Measurements from ENCODE around the gene SRCIN1. TPM values are rescaled to one million over a fixed set of nuclear protein-coding genes. Genes with fewer than 3 reads are reported as not detected.

Gene SRCIN1
- total RNA-seq, 4 donors from 2014 or later = 1.8 to 8.8 (median 5.2) TPM

DNA sequence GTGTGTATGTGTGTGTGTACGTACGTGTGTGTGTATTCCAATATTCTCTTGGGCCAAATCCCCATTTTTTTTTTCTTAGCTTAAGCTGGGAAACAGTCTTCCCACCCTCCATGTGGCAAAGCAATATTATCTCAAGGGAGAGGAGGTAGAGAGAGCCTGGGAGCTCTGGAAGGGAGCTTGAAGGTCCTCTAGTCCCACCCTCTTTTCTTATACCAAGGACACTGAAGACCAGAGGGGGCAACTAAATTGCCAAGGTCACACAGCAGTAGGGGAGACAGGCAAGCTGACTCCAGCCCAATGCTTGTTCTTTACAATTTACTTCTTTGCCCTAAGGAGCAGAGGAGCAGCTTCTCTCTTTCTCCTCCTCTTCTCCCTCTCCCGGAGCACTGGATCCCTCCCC, 6.8 kb downstream of the SRCIN1 start:
- H3K4me3 ChIP-seq = no peak overlapping the region
- TF ChIP-seq POLR2AphosphoS5 (IDR thresholded peaks at IDR 0.05) (no peak), POLR2A (IDR thresholded peaks at IDR 0.05) (no peak)
- intact Hi-C loops (cut with DNase I; ENCODE audit: low total_unique reads) = no loop called here
- in situ Hi-C loops (cut with MboI; ENCODE audit: low pct_ligation_motif_present in 1 of 4, low pct_unique_long_range_greater_than_20kb in 1 of 4, low sequenced_read_pairs in 3 of 4) = no loop called here
- peaks cover 15% of the 10 kb centered on the region for H3K27me3 ChIP-seq
- H3K27ac ChIP-seq = no peak overlapping the region
- no peaks in the 10 kb centered on the region for H3K36me3 ChIP-seq
- H3K9me3 ChIP-seq = no peaks in the 10 kb centered on the region
- DNase-seq = no peak
- WGBS, 2 donors (ENCODE audit: low coverage in 1 of 2) = 63% methylated on average over 3 of the region's 3 CpGs; no CpG with 5 or more reads in 1 of the 2 donors
- H3K4me1 ChIP-seq = peaks cover 7 to 20% (median 13%) of the 10 kb centered on the region in 4 donors

DNA sequence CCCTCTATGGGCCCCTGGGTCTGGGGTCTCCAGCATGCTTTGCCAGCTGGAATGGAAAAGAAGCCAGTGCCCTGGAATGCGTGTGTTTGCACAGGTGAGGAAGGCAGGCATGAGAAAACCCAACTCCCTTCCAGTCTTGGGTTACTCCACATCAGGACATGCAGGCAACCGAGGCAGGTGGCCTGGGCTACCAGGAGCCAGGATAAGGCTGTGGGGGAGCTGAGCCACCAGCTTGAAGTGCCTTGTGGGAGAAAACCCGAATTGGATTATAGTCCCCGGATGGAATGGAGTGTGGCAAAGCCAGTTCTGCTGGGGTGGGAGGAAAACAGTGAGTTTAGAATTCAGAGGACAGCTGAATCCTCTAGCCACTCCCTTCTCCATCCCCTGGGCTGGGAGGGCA, 7.2 kb downstream of the SRCIN1 start:
- intact Hi-C loops (cut with DNase I; ENCODE audit: low total_unique reads) (no loop called here), in situ Hi-C loops (cut with MboI; ENCODE audit: low pct_ligation_motif_present in 1 of 4, low pct_unique_long_range_greater_than_20kb in 1 of 4, low sequenced_read_pairs in 3 of 4) (no loop called here)
- 6% methylated on average over 4 of the region's 4 CpGs; no CpG with 5 or more reads in 1 of the 2 donors for WGBS, 2 donors (ENCODE audit: low coverage in 1 of 2)

DNA sequence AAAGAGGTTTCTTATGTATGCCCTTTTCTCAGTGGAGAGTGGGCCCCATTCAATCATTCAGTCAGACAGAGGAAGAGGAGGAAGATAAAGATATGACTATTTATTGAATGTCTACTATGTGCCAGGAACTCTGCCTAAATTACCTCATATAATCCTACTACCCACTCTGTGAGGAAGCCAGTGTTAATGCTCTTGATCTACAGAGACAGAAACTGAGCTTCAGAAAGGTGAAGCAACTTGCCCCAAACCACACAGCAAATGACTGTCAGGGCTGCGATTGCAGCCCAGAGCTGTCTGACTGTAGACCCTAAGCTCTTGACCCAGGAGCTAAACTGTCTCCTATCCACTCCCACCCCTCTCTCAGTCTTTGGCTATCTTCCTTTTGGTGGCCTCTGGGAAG, 8.4 kb downstream of the SRCIN1 start:
- 92% methylated on average over 1 of the region's 1 CpG; no CpG with 5 or more reads in 1 of the 2 donors for WGBS, 2 donors (ENCODE audit: low coverage in 1 of 2)
- intact Hi-C loops (cut with DNase I; ENCODE audit: low total_unique reads) = no loop called here
- TF ChIP-seq EP300 (IDR thresholded peaks at IDR 0.05; ENCODE audit: low read depth) (no peak), POLR2A (IDR thresholded peaks at IDR 0.05) (no peak), POLR2AphosphoS5 (IDR thresholded peaks at IDR 0.05) (no peak)
- TF ChIP-seq, protein P1, sequence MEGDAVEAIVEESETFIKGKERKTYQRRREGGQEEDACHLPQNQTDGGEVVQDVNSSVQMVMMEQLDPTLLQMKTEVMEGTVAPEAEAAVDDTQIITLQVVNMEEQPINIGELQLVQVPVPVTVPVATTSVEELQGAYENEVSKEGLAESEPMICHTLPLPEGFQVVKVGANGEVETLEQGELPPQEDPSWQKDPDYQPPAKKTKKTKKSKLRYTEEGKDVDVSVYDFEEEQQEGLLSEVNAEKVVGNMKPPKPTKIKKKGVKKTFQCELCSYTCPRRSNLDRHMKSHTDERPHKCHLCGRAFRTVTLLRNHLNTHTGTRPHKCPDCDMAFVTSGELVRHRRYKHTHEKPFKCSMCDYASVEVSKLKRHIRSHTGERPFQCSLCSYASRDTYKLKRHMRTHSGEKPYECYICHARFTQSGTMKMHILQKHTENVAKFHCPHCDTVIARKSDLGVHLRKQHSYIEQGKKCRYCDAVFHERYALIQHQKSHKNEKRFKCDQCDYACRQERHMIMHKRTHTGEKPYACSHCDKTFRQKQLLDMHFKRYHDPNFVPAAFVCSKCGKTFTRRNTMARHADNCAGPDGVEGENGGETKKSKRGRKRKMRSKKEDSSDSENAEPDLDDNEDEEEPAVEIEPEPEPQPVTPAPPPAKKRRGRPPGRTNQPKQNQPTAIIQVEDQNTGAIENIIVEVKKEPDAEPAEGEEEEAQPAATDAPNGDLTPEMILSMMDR (IDR thresholded peaks at IDR 0.05) = no peak
- Histone ChIP-seq H3K4me1 (peaks cover 7 to 15% (median 11%) of the 10 kb centered on the region in 4 donors), H3K9me3 (no peaks in the 10 kb centered on the region), H3K27me3 (peaks cover 25% of the 10 kb centered on the region), H3K36me3 (no peaks in the 10 kb centered on the region), H3K4me3 (no peak overlapping the region), H3K27ac (no peak overlapping the region)
- no peak for DNase-seq
- in situ Hi-C loops (cut with MboI; ENCODE audit: low pct_ligation_motif_present in 1 of 4, low pct_unique_long_range_greater_than_20kb in 1 of 4, low sequenced_read_pairs in 3 of 4) = no loop called here

More for the DNA sequence above, 7.2 kb downstream of the SRCIN1 start:
- TF ChIP-seq EP300 (IDR thresholded peaks at IDR 0.05; ENCODE audit: low read depth) (no peak), POLR2AphosphoS5 (IDR thresholded peaks at IDR 0.05) (no peak), POLR2A (IDR thresholded peaks at IDR 0.05) (no peak)
- TF ChIP-seq, protein P1 (IDR thresholded peaks at IDR 0.05) = no peak
- peaks cover 7 to 20% (median 13%) of the 10 kb centered on the region in 4 donors for H3K4me1 ChIP-seq
- H3K27ac ChIP-seq = no peak overlapping the region
- peak; percentile 63 for DNase-seq
- peaks cover 17% of the 10 kb centered on the region for H3K27me3 ChIP-seq
- no peak overlapping the region for H3K4me3 ChIP-seq
- no peaks in the 10 kb centered on the region for H3K36me3 ChIP-seq
- no peaks in the 10 kb centered on the region for H3K9me3 ChIP-seq

DNA sequence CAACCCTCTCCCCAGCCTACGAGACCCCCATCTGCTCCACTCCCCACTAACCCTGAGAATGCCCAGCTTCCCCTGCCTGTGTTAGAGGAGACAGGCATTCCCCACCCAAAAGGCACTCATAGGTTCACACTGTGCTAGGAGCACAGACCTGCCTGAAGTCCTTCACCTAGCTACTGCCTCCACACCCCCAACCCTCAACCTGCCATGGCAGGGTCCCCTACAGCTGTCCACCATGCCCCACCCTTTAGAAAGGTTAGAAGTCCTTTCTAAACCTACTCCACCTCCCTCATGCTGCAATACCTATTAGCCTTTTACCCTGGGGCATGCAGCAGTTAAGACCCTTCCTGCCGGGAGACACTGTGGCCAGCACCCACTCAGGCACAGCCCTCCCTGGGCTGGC, 9.1 kb downstream of the SRCIN1 start:
- Histone ChIP-seq H3K36me3 (no peaks in the 10 kb centered on the region), H3K4me3 (no peak overlapping the region), H3K9me3 (no peaks in the 10 kb centered on the region), H3K4me1 (peaks cover 0 to 8% (median 4%) of the 10 kb centered on the region in 4 donors), H3K27ac (no peak overlapping the region), H3K27me3 (peaks cover 25% of the 10 kb centered on the region)
- TF ChIP-seq POLR2AphosphoS5 (IDR thresholded peaks at IDR 0.05) = no peak
- TF ChIP-seq POLR2A (IDR thresholded peaks at IDR 0.05) = no peak
- TF ChIP-seq, protein P1 (IDR thresholded peaks at IDR 0.05) = no peak
- TF ChIP-seq EP300 (IDR thresholded peaks at IDR 0.05; ENCODE audit: low read depth) = no peak
- in situ Hi-C loops (cut with MboI; ENCODE audit: low pct_ligation_motif_present in 1 of 4, low pct_unique_long_range_greater_than_20kb in 1 of 4, low sequenced_read_pairs in 3 of 4) (no loop called here), intact Hi-C loops (cut with DNase I; ENCODE audit: low total_unique reads) (no loop called here)
- 33 to 67% methylated on average over 1 to 2 of the region's 2 CpGs for WGBS, 2 donors (ENCODE audit: low coverage in 1 of 2)
- no peak for DNase-seq

DNA sequence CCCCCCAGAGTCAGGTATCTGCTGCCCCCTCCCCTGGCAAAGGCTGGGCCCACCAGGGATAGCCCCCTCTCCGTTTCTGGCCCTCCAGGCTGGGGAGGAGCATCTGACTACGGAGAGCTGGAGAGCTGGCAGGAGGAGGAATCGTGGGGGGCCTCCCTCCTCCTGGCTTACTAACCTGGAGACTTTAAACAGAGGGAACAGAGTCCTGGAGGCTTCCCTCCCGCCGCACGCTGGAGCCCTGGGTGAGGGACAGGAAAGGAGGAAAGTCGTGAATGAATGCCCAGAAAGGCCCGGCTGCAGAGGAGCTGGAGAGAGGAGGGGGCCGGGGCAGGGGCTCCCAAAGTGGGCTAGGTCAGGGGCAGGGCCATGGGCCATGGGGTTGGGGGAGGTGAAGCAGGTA, 9.9 kb downstream of the SRCIN1 start:
- Histone ChIP-seq H3K4me3 (no peak overlapping the region), H3K27ac (no peak overlapping the region), H3K9me3 (no peaks in the 10 kb centered on the region), H3K27me3 (peaks cover 25% of the 10 kb centered on the region), H3K4me1 (peaks cover 0 to 4% (median under 1%) of the 10 kb centered on the region in 4 donors), H3K36me3 (no peaks in the 10 kb centered on the region)
- no peak for DNase-seq
- WGBS, 2 donors (ENCODE audit: low coverage in 1 of 2) = 55% methylated on average over 9 of the region's 9 CpGs; no CpG with 5 or more reads in 1 of the 2 donors
- no peak for TF ChIP-seq POLR2A (IDR thresholded peaks at IDR 0.05)
- TF ChIP-seq EP300 (IDR thresholded peaks at IDR 0.05; ENCODE audit: low read depth) = no peak
- TF ChIP-seq, protein P1 (IDR thresholded peaks at IDR 0.05) = no peak
- no peak for TF ChIP-seq POLR2AphosphoS5 (IDR thresholded peaks at IDR 0.05)
- intact Hi-C loops (cut with DNase I; ENCODE audit: low total_unique reads) (no loop called here), in situ Hi-C loops (cut with MboI; ENCODE audit: low pct_ligation_motif_present in 1 of 4, low pct_unique_long_range_greater_than_20kb in 1 of 4, low sequenced_read_pairs in 3 of 4) (no loop called here)
